Liver (tissue), 9 donors: Measurements from ENCODE around the gene B3GNT3. TPM values are rescaled to one million over a fixed set of nuclear protein-coding genes. Genes with fewer than 3 reads are reported as not detected.

Experiments
- DNase-seq: peaks from one replicate; pipeline ENCODE4 v3.0.0-alpha.2; 2017; ENCODE audit warnings: low spot score
- H3K27ac ChIP-seq, 2 donors: one replicate each; pipeline ENCODE4 v1.7.0; 2013; ENCODE audit warnings: inconsistent platforms in 2 of 2, low read length in 2 of 2, control low read depth in 1 of 2, low read depth in 1 of 2, mild to moderate bottlenecking in 1 of 2
- H3K27me3 ChIP-seq, 4 donors: one replicate each; pipeline versions ENCODE4 v1.6.1 to v1.7.0; 2013; ENCODE audit warnings: low read length in 3 of 4, inconsistent platforms in 1 of 4, mild to moderate bottlenecking in 1 of 4, moderate library complexity in 1 of 4; ENCODE audit not compliant: control insufficient read depth in 4 of 4, insufficient read depth in 4 of 4
- H3K36me3 ChIP-seq, 4 donors: one replicate each; pipeline versions ENCODE4 v1.6.1 to v1.7.0; 2013; ENCODE audit warnings: low read length in 3 of 4, mild to moderate bottlenecking in 3 of 4, low read depth in 1 of 4, moderate library complexity in 1 of 4; ENCODE audit not compliant: control insufficient read depth in 4 of 4, insufficient read depth in 3 of 4
- H3K4me1 ChIP-seq, 4 donors: one replicate each; pipeline versions ENCODE4 v1.6.1 to v1.7.0; 2013; ENCODE audit warnings: low read length in 3 of 4, mild to moderate bottlenecking in 3 of 4, moderate library complexity in 1 of 4; ENCODE audit not compliant: control insufficient read depth in 4 of 4, insufficient read depth in 4 of 4
- H3K4me3 ChIP-seq, 3 donors: one replicate each; pipeline versions ENCODE4 v1.6.1 to v1.7.0; 2013; ENCODE audit warnings: low read length in 3 of 3, control low read depth in 1 of 3, low read depth in 1 of 3, mild to moderate bottlenecking in 1 of 3
- H3K9ac ChIP-seq, 2 donors: one replicate each; pipeline ENCODE4 v1.7.0; 2013; ENCODE audit warnings: low read length in 2 of 2, mild to moderate bottlenecking in 2 of 2, moderate library complexity in 2 of 2, control low read depth in 1 of 2, low read depth in 1 of 2
- H3K9me3 ChIP-seq, 4 donors: one replicate each; pipeline versions ENCODE4 v1.6.1 to v1.7.0; 2013; ENCODE audit warnings: low read length in 3 of 4; ENCODE audit not compliant: control insufficient read depth in 4 of 4
- ATF3 ChIP-seq: IDR thresholded peaks from 2 replicates; pipeline ENCODE4 v1.6.1; 2016; ENCODE audit warnings: antibody characterized with exemption
- CTCF ChIP-seq: fragments of 150-350 bp; IDR thresholded peaks from 2 replicates; pipeline ENCODE4 v1.5.1; 2017; ENCODE audit warnings: improper control_type of control experiment, low read depth, low read length; ENCODE audit not compliant: missing input control
- EGR1 ChIP-seq, 2 donors: IDR thresholded peaks; 2 replicates each; pipeline ENCODE4 v1.6.1; 2016 to 2018; ENCODE audit warnings: antibody characterized with exemption in 2 of 2, low read depth in 2 of 2
- FOXA1 ChIP-seq: IDR thresholded peaks from 2 replicates; pipeline ENCODE4 v1.6.1; 2016; ENCODE audit warnings: antibody characterized with exemption
- FOXA2 ChIP-seq: IDR thresholded peaks from 2 replicates; pipeline ENCODE4 v1.6.1; 2016; ENCODE audit warnings: antibody characterized with exemption
- GABPA ChIP-seq, 2 donors: IDR thresholded peaks in 1 of 2; conservative IDR thresholded peaks in 1 of 2; 2 replicates each; pipeline ENCODE4 v1.6.1; 2016; ENCODE audit warnings: antibody characterized with exemption in 2 of 2, mild to moderate bottlenecking in 1 of 2, moderate library complexity in 1 of 2
- HNF4G ChIP-seq: IDR thresholded peaks from 2 replicates; pipeline ENCODE4 v1.6.1; 2016; ENCODE audit warnings: antibody characterized with exemption
- JUND ChIP-seq, 2 donors: IDR thresholded peaks; 2 replicates each; pipeline ENCODE4 v1.6.1; 2016; ENCODE audit warnings: antibody characterized with exemption in 2 of 2
- MAX ChIP-seq: IDR thresholded peaks from 2 replicates; pipeline ENCODE4 v1.6.1; 2016; ENCODE audit warnings: antibody characterized with exemption
- NR2F2 ChIP-seq: IDR thresholded peaks from 2 replicates; pipeline ENCODE4 v1.6.1; 2016; ENCODE audit warnings: antibody characterized with exemption
- RAD21 ChIP-seq, 2 donors: IDR thresholded peaks; 2 replicates each; pipeline ENCODE4 v1.6.1; 2016; ENCODE audit warnings: antibody characterized with exemption in 2 of 2, mild to moderate bottlenecking in 2 of 2
- REST ChIP-seq: IDR thresholded peaks from 2 replicates; pipeline ENCODE4 v1.6.1; 2016; ENCODE audit warnings: antibody characterized with exemption, mild to moderate bottlenecking
- RXRA ChIP-seq, 2 donors: IDR thresholded peaks; 2 replicates each; pipeline ENCODE4 v1.6.1; 2017 to 2018; ENCODE audit warnings: antibody characterized with exemption in 2 of 2, mild to moderate bottlenecking in 1 of 2
- SP1 ChIP-seq: IDR thresholded peaks from 2 replicates; pipeline ENCODE4 v1.6.1; 2018; ENCODE audit warnings: antibody characterized with exemption, mild to moderate bottlenecking
- TAF1 ChIP-seq: conservative IDR thresholded peaks from 2 replicates; pipeline ENCODE4 v1.6.1; 2016; ENCODE audit warnings: antibody characterized with exemption, mild to moderate bottlenecking
- YY1 ChIP-seq: IDR thresholded peaks from 2 replicates; pipeline ENCODE4 v1.6.1; 2016; ENCODE audit warnings: antibody characterized with exemption, mild to moderate bottlenecking
- ZBTB33 ChIP-seq: IDR thresholded peaks from 2 replicates; pipeline ENCODE4 v1.6.1; 2016; ENCODE audit warnings: antibody characterized with exemption
- WGBS: extraction: QIAGEN DNeasy Blood & Tissue Kit; methylation state at CpG from one replicate; pipeline ENCODE4 v1.1.7; 2013; 5-methylcytosine and 5-hydroxymethylcytosine counted together
- polyA plus RNA-seq, 2 donors: library from polyadenylated mRNA; stranded (reverse) in 1 of 2; unstranded in 1 of 2; fragments of 200-250 nt in 1 of 2; fragments of >200 nt in 1 of 2; fragmentation: Nextera tagmentation in 1 of 2; extraction: Ambion mirVana in 1 of 2; gene quantifications; one replicate each; pipeline versions ENCODE4 v1.2.1 to v1.2.3, GENCODE V29; 2013 to 2015
- total RNA-seq, 2 donors: library from RNA; depleted of rRNA; stranded (reverse); fragments of >200 nt; gene quantifications; one replicate each; pipeline ENCODE4 v1.2.3, GENCODE V29; 2014
- donor health status: healthy.
- donor health status: healthy.
- donor health status: healthy.
- donor health status: healthy.
- donor health status: healthy.

B3GNT3 gene
- total and polyA plus RNA-seq, 4 donors, result 0.14 to 2.1 (median 1.1) TPM

GRCh38 chr19:17805427-17805826 is 10.5 kb downstream of the B3GNT3 start:
- Histone ChIP-seq H3K27me3 (peaks cover 0 to 3% (median 0%) of the 10 kb centered on the region in 4 donors), H3K9me3 (no peaks in the 10 kb centered on the region), H3K4me1 (no peaks in the 10 kb centered on the region), H3K27ac (no peak overlapping the region), H3K4me3 (no peak overlapping the region), H3K9ac (no peak overlapping the region), H3K36me3 (no peaks in the 10 kb centered on the region)
- TF ChIP-seq FOXA1 (no peak), JUND (IDR thresholded peaks at IDR 0.05) (no peak), CTCF (no peak), TAF1 (no peak), SP1 (no peak), YY1 (no peak), FOXA2 (no peak), EGR1 (IDR thresholded peaks at IDR 0.05; ENCODE audit: low read depth in 2 of 2) (no peak), ZBTB33 (no peak), HNF4G (no peak), MAX (no peak), RAD21 (IDR thresholded peaks at IDR 0.05) (no peak), REST (no peak), ATF3 (no peak), GABPA (IDR thresholded peaks at IDR 0.05 in 1 of 2, conservative IDR thresholded peaks at IDR 0.05 in 1 of 2) (no peak), NR2F2 (no peak), RXRA (IDR thresholded peaks at IDR 0.05) (no peak)
- 85% methylated on average over 4 of the region's 4 CpGs for WGBS
- no peak for DNase-seq

GRCh38 chr19:17806945-17807344 is 12.0 kb downstream of the B3GNT3 start:
- Histone ChIP-seq H3K36me3 (no peaks in the 10 kb centered on the region), H3K9me3 (no peaks in the 10 kb centered on the region), H3K4me3 (no peak overlapping the region), H3K27ac (no peak overlapping the region), H3K9ac (no peak overlapping the region), H3K27me3 (peaks cover 0 to 3% (median 0%) of the 10 kb centered on the region in 4 donors), H3K4me1 (no peaks in the 10 kb centered on the region)
- WGBS, result 64% methylated on average over 3 of the region's 3 CpGs
- DNase-seq, result no peak
- TF ChIP-seq MAX (no peak), EGR1 (IDR thresholded peaks at IDR 0.05; ENCODE audit: low read depth in 2 of 2) (no peak), ZBTB33 (no peak), REST (no peak), RAD21 (IDR thresholded peaks at IDR 0.05) (no peak), ATF3 (no peak), HNF4G (no peak), FOXA1 (no peak), NR2F2 (no peak), GABPA (IDR thresholded peaks at IDR 0.05 in 1 of 2, conservative IDR thresholded peaks at IDR 0.05 in 1 of 2) (no peak), YY1 (no peak), FOXA2 (no peak), SP1 (no peak), JUND (IDR thresholded peaks at IDR 0.05) (no peak)
